OCI-LY3 (cell line): ENCODE data around the gene HNRNPUL1.

Experiments used
- CTCF ChIP-seq: fragments of 200-600, 300-600 bp; sonication (generic); IDR thresholded peaks from 2 replicates; pipeline ENCODE4 v1.5.1; 2014; ENCODE audit warnings: antibody characterized with exemption, low read length, low read depth
- EZH2phosphoT487 ChIP-seq: fragments of 200-600 bp; shearing (Covaris generic); IDR thresholded peaks from 2 replicates; pipeline ENCODE4 v1.6.1; 2018; ENCODE audit warnings: antibody characterized with exemption, mixed run types, low read depth

GRCh38 chr19:41235480-41235879 is 28.7 kb upstream of the HNRNPUL1 start:
- TF ChIP-seq CTCF (no peak), EZH2phosphoT487 (no peak)
